Cardiac muscle cell (in vitro differentiated cells and primary cell): ENCODE measurements around the gene USP46. TPM values are rescaled to one million over a fixed set of nuclear protein-coding genes. Genes with fewer than 3 reads are reported as not detected.

Experiments
- DNase-seq, 2 donors: peaks; one replicate each; pipeline versions ENCODE4 v3.0.0 to v3.0.0-alpha.2; 2010 to 2017; ENCODE audit warnings: low read depth in 1 of 2, low spot score in 1 of 2
- H3K27ac ChIP-seq: fragments of 200-600 bp; sonication (generic); 2 replicates; pipeline ENCODE4 v1.5.1; 2016
- H3K27me3 ChIP-seq: fragments of 200-600 bp; sonication (generic); 2 replicates; pipeline ENCODE4 v1.6.0; 2016; ENCODE audit warnings: control low read depth
- H3K36me3 ChIP-seq: fragments of 200-600 bp; sonication (generic); 2 replicates; pipeline ENCODE4 v1.5.1; 2016; ENCODE audit warnings: control low read depth
- H3K4me1 ChIP-seq: fragments of 200-600 bp; sonication (generic); 2 replicates; pipeline ENCODE4 v1.8.1; 2017; ENCODE audit warnings: low read depth, mild to moderate bottlenecking, mixed run types
- H3K4me3 ChIP-seq: fragments of 200-600 bp; sonication (generic); 2 replicates; pipeline ENCODE4 v1.5.1; 2016; ENCODE audit warnings: mild to moderate bottlenecking
- H3K9me3 ChIP-seq: fragments of 200-600 bp; sonication (generic); 2 replicates; pipeline ENCODE4 v1.5.1; 2017; ENCODE audit warnings: low read depth, mild to moderate bottlenecking, control low read depth
- CTCF ChIP-seq: IDR thresholded peaks from 2 replicates; pipeline ENCODE4 v1.5.1; 2012; ENCODE audit warnings: low read depth, mild to moderate bottlenecking, low read length
- polyA plus RNA-seq: library from polyadenylated mRNA; unstranded; fragments of >200 nt; fragmentation: Nextera tagmentation; extraction: Ambion mirVana; gene quantifications from 2 replicates; pipeline ENCODE4 v1.2.1, GENCODE V29; 2016
- total RNA-seq: library from RNA; depleted of rRNA; stranded (reverse); fragments of >200 nt; gene quantifications from 2 replicates; pipeline ENCODE4 v1.2.3, GENCODE V29; 2016

USP46 gene
- total and polyA plus RNA-seq, 2 experiments from 2014 or later, result 18.3 to 24.2 TPM

DNA sequence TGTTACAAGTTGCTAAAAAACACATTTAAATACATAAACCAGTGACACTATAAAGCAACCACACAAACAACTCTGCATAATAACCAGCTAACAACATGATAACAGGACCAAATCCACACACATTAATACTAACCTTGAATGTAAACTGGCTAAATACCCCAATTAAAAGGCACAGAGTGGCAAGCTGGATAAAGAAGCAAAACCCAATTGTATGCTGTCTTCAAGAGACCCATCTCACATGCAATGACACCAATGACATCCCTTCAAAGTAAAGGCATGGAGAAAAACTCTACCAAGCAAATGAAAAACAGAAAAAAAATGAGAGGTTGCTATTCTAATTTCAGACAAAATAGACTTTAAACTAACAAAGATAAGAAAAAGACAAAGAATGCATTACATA lies 34.4 kb upstream of the USP46 start:
- no peak overlapping the region for H3K4me3 ChIP-seq
- DNase-seq, result no peak
- H3K27me3 ChIP-seq, result no peaks in the 10 kb centered on the region
- H3K9me3 ChIP-seq, result no peaks in the 10 kb centered on the region
- no peaks in the 10 kb centered on the region for H3K36me3 ChIP-seq
- no peaks in the 10 kb centered on the region for H3K4me1 ChIP-seq
- no peak overlapping the region for H3K27ac ChIP-seq
- no peak for TF ChIP-seq CTCF

DNA sequence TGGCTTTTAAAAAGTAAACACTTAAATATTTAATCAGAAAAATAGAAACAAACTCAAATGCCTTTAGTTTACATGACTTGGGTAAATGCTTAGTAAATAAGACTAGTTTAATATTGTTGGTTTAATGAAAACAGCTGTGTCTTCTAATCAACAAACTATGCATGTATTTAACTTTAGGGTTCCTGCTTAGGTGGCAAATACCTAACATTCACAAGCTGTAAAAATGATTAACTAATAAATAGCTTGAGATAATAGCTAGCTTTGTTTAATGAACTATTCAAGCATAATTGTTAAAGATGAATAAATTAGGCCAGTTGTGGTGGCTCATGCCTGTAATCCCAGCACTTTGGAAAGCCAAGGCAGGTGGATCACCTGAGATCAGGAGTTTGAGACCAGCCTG lies 30.0 kb upstream of the USP46 start:
- Histone ChIP-seq H3K9me3 (no peaks in the 10 kb centered on the region), H3K4me3 (no peak overlapping the region)
- TF ChIP-seq CTCF, result no peak

GRCh38 chr4:52687696-52688095 lies 28.6 kb upstream of the USP46 start:
- Histone ChIP-seq H3K27ac (no peak overlapping the region), H3K36me3 (no peaks in the 10 kb centered on the region), H3K9me3 (no peaks in the 10 kb centered on the region), H3K27me3 (no peaks in the 10 kb centered on the region), H3K4me1 (peaks cover 6% of the 10 kb centered on the region), H3K4me3 (no peak overlapping the region)
- DNase-seq, result no peak
- TF ChIP-seq CTCF, result no peak

More for the DNA sequence above, 30.0 kb upstream of the USP46 start:
- no peaks in the 10 kb centered on the region for H3K36me3 ChIP-seq
- H3K27me3 ChIP-seq, result no peaks in the 10 kb centered on the region
- peaks cover 6% of the 10 kb centered on the region for H3K4me1 ChIP-seq
- DNase-seq, result no peak
- no peak overlapping the region for H3K27ac ChIP-seq

DNA sequence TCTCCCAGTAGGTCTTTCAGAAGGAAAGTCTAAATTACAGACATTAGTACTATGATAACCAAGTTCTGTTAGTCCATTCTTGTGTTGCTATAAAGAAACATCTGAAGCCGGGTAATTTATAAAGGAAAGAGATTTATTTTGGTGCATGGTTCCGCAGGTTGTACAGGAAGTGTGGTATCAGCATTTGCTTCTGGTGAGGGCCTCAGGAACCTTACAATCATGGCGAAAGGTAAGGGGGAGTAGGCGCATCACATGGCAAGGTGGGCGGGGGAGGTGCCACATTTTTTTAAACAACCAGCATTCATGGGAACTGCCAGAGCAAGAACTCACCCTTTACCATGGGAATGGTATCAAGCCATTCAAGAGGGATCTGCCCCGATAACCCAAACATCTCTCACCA lies 26.2 kb upstream of the USP46 start:
- peaks cover 6% of the 10 kb centered on the region for H3K4me1 ChIP-seq

GRCh38 chr4:52684896-52685295 lies 25.8 kb upstream of the USP46 start:
- Histone ChIP-seq H3K27me3 (no peaks in the 10 kb centered on the region), H3K27ac (no peak overlapping the region), H3K9me3 (no peaks in the 10 kb centered on the region), H3K36me3 (no peaks in the 10 kb centered on the region), H3K4me1 (peaks cover 6% of the 10 kb centered on the region), H3K4me3 (no peak overlapping the region)
- no peak for TF ChIP-seq CTCF
- DNase-seq, result no peak

More for the DNA sequence above, 26.2 kb upstream of the USP46 start:
- no peak for TF ChIP-seq CTCF
- Histone ChIP-seq H3K4me3 (no peak overlapping the region), H3K27me3 (no peaks in the 10 kb centered on the region), H3K27ac (no peak overlapping the region), H3K36me3 (no peaks in the 10 kb centered on the region), H3K9me3 (no peaks in the 10 kb centered on the region)
- no peak for DNase-seq

- H3K4me3 ChIP-seq, result no peak overlapping the region
- H3K27me3 ChIP-seq, result no peaks in the 10 kb centered on the region
- TF ChIP-seq CTCF, result no peak
- no peak for DNase-seq
- no peaks in the 10 kb centered on the region for H3K36me3 ChIP-seq
- H3K27ac ChIP-seq, result no peak overlapping the region
- no peaks in the 10 kb centered on the region for H3K4me1 ChIP-seq
- H3K9me3 ChIP-seq, result no peaks in the 10 kb centered on the region
Observed at GRCh38 chr4:52680381-52680780, 21.3 kb upstream of the USP46 start.
